ENCODE results near the gene AREG. TPM values are rescaled to one million over a fixed set of nuclear protein-coding genes. Genes with fewer than 3 reads are reported as not detected.

Gene AREG
- total RNA-seq, 1 donor from 2014 or later = not detected

GRCh38 chr4:74402692-74403456 lies 42.1 kb upstream of the AREG start:
- Mint-ChIP-seq H3K4me3 (ENCODE audit: unreplicated experiment) (no peak overlapping the region), H3K4me1 (ENCODE audit: low read depth) (peaks cover 8% of the 10 kb centered on the region), H3K36me3 (ENCODE audit: low read depth) (no peaks in the 10 kb centered on the region), H3K27me3 (ENCODE audit: low read depth) (peaks cover 11% of the 10 kb centered on the region), H3K9me3 (ENCODE audit: low read depth) (no peaks in the 10 kb centered on the region), H3K27ac (ENCODE audit: unreplicated experiment) (no peak overlapping the region)
- TF ChIP-seq CTCF (IDR thresholded peaks at IDR 0.05) = no peak
- no peak for DNase-seq (ENCODE audit: low spot score)

- H3K4me1 Mint-ChIP-seq (ENCODE audit: low read depth) = peaks cover 4% of the 10 kb centered on the region
- no peak overlapping the region for H3K27ac Mint-ChIP-seq (ENCODE audit: unreplicated experiment)
- no peak overlapping the region for H3K4me3 Mint-ChIP-seq (ENCODE audit: unreplicated experiment)
- H3K9me3 Mint-ChIP-seq (ENCODE audit: low read depth) = no peaks in the 10 kb centered on the region
- no peak for DNase-seq (ENCODE audit: low spot score)
- H3K36me3 Mint-ChIP-seq (ENCODE audit: low read depth) = no peaks in the 10 kb centered on the region
- no peak for TF ChIP-seq CTCF (IDR thresholded peaks at IDR 0.05)
- peaks cover 8% of the 10 kb centered on the region for H3K27me3 Mint-ChIP-seq (ENCODE audit: low read depth)
Observed at GRCh38 chr4:74407891-74408290, 37.0 kb upstream of the AREG start.

- H3K4me1 Mint-ChIP-seq (ENCODE audit: low read depth) = peaks cover 4% of the 10 kb centered on the region
- H3K36me3 Mint-ChIP-seq (ENCODE audit: low read depth) = no peaks in the 10 kb centered on the region
- H3K27me3 Mint-ChIP-seq (ENCODE audit: low read depth) = peaks cover 3% of the 10 kb centered on the region
- no peak overlapping the region for H3K27ac Mint-ChIP-seq (ENCODE audit: unreplicated experiment)
- DNase-seq (ENCODE audit: low spot score) = no peak
- H3K4me3 Mint-ChIP-seq (ENCODE audit: unreplicated experiment) = no peak overlapping the region
- no peak for TF ChIP-seq CTCF (IDR thresholded peaks at IDR 0.05)
- no peaks in the 10 kb centered on the region for H3K9me3 Mint-ChIP-seq (ENCODE audit: low read depth)
Observed at GRCh38 chr4:74408639-74409038, 36.3 kb upstream of the AREG start.

GRCh38 chr4:74410272-74410671 lies 34.7 kb upstream of the AREG start:
- TF ChIP-seq CTCF (IDR thresholded peaks at IDR 0.05) = no peak
- H3K27ac Mint-ChIP-seq (ENCODE audit: unreplicated experiment) = no peak overlapping the region
- no peak for DNase-seq (ENCODE audit: low spot score)
- H3K9me3 Mint-ChIP-seq (ENCODE audit: low read depth) = no peaks in the 10 kb centered on the region
- peaks cover 3% of the 10 kb centered on the region for H3K27me3 Mint-ChIP-seq (ENCODE audit: low read depth)
- no peak overlapping the region for H3K4me3 Mint-ChIP-seq (ENCODE audit: unreplicated experiment)
- no peaks in the 10 kb centered on the region for H3K36me3 Mint-ChIP-seq (ENCODE audit: low read depth)
- H3K4me1 Mint-ChIP-seq (ENCODE audit: low read depth) = peaks cover 4% of the 10 kb centered on the region

- no peak for DNase-seq (ENCODE audit: low spot score)
- H3K27me3 Mint-ChIP-seq (ENCODE audit: low read depth) = peaks cover 3% of the 10 kb centered on the region
- peaks cover 4% of the 10 kb centered on the region for H3K4me1 Mint-ChIP-seq (ENCODE audit: low read depth)
- no peaks in the 10 kb centered on the region for H3K9me3 Mint-ChIP-seq (ENCODE audit: low read depth)
- no peak for TF ChIP-seq CTCF (IDR thresholded peaks at IDR 0.05)
- no peak overlapping the region for H3K4me3 Mint-ChIP-seq (ENCODE audit: unreplicated experiment)
- H3K36me3 Mint-ChIP-seq (ENCODE audit: low read depth) = no peaks in the 10 kb centered on the region
- no peak overlapping the region for H3K27ac Mint-ChIP-seq (ENCODE audit: unreplicated experiment)
Observed at GRCh38 chr4:74412225-74412624, 32.7 kb upstream of the AREG start.
